GM21515 (cell line): Measurements from ENCODE around the gene AHCTF1.

Experiments
- ATAC-seq: cut with Tn5 transposase; IDR thresholded peaks from one replicate; pipeline ENCODE4 v1.9.1; 2021; ENCODE audit not compliant: unreplicated experiment

Gene AHCTF1

DNA sequence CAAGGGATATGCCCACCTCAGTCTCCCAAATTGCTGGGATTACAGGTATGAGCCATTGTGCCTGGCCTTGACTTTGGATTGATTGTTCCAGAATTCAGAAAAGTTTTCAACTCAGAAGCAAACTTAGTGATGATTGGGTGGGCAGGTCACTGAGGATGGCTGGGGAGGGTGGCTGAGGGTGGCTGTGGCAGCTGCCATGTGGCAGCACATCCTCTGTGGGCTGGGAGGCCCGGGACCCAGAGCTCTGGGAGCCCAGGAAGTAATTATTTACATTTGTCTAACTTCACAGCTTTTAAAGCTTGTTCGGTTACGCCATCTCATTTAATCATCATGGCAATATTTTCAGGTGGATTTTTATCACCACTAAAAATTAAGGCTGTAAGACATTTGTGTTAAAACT lies 131.4 kb downstream of the AHCTF1 start:
- ATAC-seq: no peak

DNA sequence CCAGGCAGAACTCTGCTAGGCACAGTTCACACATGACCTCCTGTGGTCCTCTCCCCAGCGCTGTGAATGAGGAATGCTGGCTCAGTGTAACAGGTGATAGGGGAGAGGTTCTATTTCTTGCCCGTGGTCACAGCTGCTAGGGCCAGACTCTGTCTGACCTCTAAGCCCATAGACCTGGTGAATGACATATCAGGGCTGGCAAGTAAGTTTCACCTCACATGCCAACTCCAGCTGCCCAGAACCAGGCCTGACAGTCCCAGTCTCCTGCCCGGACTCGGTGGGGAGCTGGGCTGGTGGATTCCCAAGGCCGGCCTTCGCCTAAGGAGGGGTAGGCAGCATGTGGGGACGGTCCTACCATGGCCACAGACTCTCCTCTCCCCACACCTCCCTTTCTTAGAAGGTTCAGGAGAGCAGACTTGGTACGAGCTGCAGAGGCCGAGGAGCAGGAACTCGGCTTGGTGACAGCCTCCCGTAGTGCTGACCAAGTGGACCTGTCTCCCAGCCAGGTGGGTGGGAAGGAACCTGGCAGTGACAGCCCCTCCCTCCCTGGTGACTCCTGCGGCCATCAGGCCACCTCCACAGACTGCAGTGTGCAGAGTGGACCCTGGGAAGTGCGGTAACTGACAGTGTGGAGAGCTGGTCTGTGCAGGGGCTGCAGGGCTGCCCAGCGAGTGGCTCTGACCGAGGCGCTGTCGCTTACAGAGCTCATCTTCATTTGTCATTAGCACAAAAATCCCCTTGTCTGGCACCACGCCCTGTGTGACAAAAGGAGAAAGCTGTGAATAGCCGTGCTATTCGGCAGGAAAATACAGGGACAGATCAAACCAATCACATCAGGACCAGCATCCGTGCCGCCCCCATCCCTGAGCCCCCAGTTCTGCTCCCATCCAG lies 132.9 kb downstream of the AHCTF1 start:
- ATAC-seq: no peak

DNA sequence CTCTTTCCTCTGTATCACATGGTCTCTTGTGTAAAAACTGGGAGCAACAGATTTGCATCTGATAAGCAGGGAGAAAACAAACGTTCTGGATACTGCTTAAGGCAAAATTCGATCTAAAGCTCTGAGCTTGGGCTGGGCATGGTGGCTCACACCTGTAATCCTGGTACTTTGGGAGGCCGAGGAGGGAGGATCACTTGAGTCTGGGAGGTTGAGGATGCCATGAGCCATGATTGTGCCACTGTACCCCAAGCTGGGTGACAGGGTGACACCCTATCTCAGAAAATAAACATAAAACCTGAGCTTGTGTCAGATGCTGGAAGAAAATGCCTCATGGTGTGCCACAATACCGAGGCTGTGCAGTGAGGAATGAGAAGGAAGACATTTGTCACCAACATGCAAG lies 133.6 kb downstream of the AHCTF1 start:
- no peak for ATAC-seq

DNA sequence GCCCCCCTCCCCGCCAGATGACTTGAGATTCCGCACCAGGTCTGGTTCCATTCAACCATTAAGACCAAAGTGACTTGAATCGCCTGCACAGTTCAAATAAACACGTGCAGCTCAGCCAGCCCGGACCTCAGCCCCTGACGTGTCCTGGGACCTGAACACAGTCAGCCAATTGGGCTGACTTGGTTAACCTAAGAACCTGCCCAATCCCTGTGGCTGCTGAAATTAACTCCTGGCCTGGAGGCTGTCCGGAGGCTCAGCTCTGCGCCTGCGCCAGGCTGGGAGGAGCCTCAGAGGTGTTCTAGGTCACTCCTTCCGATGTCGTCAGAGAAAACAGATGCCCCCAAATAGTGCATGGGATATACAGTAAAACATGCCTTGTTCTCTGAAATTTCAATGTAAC lies 134.2 kb downstream of the AHCTF1 start:
- ATAC-seq: no peak

DNA sequence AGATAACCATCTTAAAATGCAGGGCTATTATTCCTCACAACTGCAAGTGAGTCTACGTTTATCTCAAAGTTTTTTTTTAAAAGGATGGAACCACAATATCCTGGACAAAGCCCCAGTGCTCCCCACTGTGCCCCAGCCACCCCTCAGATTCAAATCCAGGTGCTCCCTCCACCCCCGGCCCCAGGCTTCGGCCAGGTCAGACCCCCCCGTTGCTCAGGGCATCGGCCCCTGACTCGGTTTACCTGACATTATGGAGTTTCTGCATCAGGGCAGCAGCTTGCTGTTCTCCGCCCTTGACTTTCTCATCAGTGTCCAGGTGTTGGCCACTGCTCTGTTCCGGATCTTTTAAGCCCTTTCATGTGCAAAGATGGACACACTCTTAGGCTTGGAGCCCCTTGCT lies 134.6 kb downstream of the AHCTF1 start:
- ATAC-seq: no peak

DNA sequence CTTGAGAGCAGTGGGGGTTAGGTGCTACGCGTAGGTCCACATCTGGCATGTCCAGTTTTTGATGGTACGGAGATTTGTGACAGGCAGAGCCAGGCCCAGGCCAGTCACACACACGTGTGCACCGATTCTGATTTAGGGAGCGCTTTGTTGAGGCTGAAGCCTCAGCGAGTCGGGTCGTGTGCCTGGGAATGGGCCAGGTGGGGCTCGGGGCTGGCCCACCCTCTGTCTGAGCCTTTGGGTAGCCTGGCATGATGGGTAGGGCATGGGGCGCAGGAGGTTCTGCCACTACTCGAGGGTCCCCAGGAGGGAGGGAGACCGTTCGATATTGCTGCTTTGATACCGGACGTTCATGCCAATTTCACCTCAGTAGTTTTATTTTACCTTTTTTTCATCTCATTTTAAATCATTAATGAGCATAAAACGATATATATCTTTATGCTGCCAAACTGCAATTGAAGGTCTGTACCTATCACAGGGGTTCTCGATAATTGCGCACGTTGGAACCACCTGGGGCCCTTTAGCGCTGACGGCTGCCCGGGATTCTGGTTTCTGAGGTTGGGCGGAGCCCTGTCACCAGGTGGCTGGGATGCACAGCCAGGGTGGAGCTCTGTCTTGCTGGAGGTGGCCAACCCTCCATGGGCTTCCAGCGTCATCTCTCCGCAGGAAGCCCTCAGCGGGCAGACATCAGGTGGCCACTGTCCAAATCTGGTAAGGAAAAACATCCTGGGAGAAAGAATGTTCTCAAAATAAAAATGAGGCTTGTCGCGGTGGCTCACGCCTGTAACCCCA lies 135.6 kb downstream of the AHCTF1 start:
- no peak for ATAC-seq

DNA sequence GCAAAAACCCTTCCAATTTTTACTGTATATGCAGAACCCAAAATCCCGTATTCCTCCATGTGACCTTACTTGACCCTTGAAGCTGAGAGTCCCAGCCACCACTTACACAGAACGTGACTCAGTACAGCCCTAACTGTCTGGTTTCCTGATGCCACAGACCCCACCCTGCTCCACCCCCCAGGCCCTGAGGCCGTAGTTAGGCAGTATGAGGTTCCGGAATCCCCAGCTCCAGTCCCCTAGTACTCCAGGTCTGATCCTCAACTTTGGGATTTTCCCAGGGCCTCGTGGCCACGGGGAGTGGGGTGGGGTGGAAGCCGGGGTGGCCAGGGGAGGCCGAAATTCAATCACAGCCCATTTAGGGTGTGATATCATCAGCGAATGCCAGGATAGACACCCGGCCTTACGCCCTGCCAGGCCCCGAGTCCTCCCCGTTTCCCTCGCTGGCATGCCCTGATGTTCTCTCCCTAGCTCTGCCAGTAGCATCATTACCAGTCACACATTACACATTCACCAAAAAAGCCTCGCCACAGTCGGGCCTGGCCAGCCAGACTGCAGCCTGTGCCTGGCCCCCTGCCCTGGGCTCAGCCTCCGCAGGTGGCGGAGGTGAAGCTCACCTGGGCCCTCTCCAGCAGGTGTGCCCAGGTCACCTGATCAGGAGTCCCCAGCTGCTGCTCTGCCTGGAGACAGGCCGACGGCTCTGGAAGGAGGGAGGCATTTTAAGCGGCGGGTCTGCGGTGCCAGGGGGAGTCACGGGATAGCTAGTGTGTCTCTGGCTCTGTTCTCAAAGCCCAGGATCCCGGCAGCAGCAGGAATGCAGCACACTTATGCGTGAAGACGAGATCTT lies 136.7 kb downstream of the AHCTF1 start:
- no peak for ATAC-seq

DNA sequence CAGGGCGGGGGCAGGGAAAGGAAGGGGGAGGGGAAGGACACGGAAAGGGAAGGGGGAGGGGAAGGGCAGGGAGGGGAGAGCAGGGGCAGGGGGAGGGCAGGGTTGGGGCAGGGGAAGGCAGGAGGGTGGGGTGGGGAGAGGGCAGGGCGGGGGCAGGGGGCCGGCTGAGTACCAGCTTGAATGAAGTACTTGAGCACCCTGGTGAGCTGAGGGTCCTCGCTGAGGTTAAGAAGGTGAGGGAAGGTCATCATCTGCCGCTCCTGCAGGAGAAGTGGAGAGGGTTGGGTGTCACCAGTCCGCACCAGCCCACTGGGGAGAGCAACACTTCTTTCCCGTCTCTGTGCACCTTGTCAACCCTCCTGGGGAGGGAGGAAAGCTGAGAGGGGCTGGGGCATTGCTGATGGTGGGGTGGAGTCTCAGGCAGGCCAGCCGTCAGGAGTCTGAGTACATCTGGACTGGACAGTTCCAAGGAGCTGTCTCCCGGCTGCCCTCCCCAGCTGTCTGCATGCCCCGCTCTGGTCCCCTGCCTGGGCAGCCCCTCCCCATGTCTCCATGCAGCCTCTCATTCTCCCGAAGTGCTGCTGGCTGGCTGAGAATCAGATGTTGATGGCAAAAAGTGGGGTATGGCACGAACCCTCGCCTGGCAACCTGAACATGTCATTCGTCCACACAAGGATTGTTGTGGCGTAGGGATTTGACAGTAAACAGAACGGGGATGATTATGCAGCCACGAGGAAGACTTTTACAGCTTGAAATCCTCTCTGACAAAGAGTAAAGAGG lies 137.5 kb downstream of the AHCTF1 start:
- ATAC-seq: no peak

DNA sequence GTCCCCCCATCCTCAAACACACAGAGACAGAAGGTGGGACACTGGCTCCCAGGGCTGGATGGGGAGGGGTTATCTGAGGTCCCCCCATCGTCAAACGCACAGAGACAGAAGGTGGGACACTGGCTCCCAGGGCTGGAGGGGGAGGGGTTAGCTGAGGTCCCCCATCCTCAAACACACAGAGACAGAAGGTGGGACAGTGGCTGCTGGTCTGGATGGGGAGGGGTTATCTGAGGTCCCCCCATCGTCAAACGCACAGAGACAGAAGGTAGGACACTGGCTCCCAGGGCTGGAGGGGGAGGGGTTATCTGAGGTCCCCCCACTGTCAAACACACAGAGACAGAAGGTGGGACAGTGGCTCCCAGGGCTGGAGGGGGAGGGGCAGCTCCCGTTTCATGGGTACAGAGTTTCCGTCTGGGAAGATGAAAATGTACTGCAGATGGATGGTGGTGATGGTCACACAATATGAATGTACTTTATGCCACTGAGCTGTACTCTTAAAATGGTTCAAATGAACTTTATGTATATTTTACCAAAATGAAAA lies 138.3 kb downstream of the AHCTF1 start:
- ATAC-seq: no peak

DNA sequence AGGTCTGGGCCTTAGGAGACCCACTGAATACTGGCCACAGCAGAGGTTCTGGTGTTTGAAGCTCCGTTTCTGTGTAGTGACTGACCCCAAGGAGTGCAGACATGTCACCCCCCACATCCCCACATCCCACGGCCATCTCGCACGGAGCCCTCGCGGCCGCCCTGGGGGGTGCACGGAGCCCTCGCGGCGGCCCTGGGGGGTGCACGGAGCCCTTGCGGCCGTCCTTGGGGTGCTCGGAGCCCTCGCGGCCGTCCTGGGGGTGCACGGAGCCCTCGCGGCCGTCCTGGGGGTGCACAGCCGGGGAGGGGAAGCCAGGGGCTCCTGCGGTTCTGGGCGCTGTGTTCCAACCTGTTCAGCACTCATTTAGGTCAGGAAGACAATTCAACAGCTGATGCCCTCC lies 139.1 kb downstream of the AHCTF1 start:
- no peak for ATAC-seq

DNA sequence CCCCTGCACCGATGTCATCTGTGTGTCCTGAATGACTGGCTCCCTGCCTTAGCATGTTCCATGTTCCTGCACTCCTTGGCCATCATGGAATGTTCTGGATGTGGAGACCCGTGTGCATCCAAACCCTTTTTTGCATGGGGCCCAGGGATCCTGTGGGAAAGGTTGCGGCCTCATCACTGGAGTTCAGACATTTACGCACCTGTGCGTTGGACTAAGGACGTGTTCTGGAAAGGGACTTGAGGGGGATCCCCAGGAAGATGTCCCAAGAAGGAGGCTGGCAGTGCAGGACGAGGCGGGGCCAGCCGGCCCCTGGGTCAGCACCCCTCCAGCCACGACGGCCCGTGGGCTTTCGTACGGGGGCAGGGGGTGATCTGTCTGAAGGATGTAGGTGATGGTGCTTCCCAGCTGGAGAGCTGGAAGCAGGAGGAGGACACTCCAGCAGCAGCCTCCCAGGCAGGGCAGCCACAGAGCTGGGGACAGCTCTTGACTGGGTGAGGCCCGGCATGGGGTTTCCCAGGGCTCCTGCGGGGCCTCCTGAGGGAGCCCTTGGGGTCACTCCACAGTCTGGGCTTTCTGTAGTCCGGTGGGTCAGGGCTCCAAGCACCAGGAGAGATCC lies 140.3 kb downstream of the AHCTF1 start:
- no peak for ATAC-seq

DNA sequence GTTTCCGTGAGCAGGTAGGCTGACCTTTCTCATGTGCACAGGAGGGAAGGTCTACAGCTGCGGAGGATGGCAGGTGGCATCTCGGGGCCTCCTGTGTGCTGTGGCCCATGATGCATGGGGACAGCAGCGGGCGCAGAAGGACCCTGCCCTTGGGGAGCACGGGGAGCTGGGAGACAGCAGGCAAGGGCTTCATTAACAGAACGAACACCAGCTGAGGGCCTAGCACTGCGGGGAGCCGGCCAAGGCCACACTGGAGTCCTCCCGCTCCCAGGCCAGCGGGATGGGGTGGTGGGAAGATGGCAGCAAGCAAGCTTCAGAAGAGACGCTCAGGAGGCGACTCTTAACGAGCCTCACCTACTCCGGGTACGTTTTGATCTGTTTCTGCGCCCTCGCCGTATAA lies 140.9 kb downstream of the AHCTF1 start:
- no peak for ATAC-seq

DNA sequence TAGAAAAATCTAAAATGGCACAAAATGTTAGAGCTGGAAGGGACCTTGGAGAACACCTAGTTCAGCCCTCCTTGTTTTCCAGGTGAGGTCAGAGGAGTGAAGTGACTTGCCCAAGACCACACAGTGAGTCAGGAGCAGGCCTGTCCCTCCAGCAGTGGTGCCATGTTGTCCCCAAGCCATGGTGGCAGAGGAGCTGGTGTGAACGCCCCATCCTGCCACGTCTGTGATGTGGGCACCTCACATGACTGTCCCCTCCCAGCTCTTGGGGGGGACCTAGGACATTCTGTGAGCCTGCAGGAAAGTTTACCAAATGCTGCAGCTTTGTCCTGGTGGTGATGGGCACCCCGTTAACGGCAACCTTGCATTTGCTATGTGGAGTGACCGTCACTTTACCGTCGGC lies 141.4 kb downstream of the AHCTF1 start:
- no peak for ATAC-seq

DNA sequence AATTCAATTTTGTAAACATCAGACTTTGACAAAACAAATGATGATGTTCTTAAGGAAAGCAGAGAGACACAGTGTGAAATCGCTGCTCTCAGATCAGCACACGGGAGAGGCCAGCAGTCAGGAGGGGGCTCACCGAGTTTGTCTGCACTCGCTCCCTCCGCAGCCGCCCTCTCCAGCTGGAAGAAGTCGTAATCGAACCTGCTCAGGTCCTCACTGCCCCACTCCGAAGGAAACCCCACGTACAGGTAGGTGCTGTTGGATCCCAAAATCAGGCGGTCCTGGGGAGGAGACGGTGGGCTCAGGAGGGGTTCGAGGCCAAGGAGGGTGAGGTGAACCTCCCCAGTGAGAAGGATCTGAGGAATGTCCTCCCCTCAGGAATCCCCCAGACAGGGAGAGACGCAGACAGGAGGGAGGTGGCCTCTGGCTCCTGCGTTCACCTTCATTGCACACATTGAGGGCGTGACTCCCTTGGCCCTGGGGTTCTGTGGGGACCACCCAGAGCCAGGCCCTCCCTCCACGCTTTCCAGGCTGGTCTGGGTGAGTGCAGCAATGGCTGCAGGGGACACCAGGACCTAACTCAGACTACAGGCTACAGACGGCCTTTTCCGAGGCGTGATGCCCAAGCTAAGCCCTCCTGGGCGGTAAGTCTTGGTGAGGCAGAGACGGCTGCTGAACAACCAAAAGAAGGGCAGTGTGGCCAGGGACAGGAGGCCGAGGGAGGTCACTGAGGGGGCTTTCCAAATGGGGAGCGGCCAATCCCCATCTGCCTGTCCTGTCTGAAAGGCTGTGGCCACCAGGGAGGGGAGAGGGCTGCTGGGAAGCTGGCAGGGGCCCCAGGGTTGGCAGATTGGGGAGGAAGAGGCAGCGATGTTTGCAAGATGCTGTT lies 142.1 kb downstream of the AHCTF1 start:
- no peak for ATAC-seq
